ENCODE data around the gene GHRL. TPM values are rescaled to one million over a fixed set of nuclear protein-coding genes. Genes with fewer than 3 reads are reported as not detected.

The GHRL gene
- total RNA-seq, 1 experiment from 2014 or later: not detected

DNA sequence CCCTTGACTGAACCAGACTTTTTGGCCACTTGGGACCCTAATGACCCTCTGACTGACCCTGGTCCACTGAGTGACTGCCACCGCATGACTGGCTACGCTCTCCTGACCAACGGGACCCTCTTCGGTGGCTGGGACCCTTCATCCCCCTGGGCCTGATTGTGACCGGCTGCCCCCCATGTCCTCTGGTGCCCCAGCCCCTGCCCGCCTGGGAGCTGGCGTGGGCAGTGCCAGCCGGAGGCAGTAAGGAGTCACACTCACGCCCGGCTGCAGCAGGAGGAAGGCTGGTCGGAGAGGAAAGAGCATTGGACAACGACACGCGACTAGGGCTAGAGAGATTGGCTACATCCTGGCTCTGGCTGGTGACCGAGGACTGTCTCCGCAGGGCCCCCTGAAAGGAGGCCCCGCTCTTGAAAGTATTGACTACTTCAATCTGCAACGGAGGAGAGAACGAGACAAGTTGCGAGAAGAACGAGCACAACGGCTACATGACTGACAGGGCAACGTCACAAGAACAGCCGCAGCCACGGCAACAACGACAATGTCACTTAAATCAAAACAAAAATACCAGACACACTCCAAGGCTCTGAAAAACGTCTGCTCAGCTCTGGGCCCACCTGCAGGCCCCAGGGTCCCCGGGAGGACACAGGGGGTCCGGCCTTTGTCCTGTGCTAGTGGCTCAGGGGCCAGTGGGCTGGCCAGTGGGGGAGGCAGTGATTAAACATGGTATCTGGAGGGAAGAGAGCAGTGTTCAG is 43.3 kb upstream of the GHRL start:
- ChIA-PET CTCF (no interaction called here), POLR2A (no interaction called here), RAD21 (ENCODE audit: low non-redundant PET in 1 of 2, low total read pairs in 2 of 2, uncharacterized antibody in 2 of 2, unreplicated experiment in 2 of 2) (no interaction called here)
- no peaks in the 10 kb centered on the region for H3K9me2 ChIP-seq (ENCODE audit: insufficient read depth)
- H3K36me3 ChIP-seq (ENCODE audit: control insufficient read depth in 1 of 2, insufficient read depth in 2 of 2, low read length in 2 of 2): no peaks in the 10 kb centered on the region
- no peaks in the 10 kb centered on the region for H3K4me1 ChIP-seq (ENCODE audit: control insufficient read depth in 1 of 2, insufficient read depth in 2 of 2, low read length in 2 of 2)
- intact Hi-C loops (cut with micrococcal nuclease): no loop called here
- BruUV-seq (replicated peaks): no TSS peak
- H4K20me1 ChIP-seq (ENCODE audit: insufficient read depth): no peaks in the 10 kb centered on the region
- ATAC-seq (no peak), DNase-seq (ENCODE audit: low read depth, low spot score) (no peak)
- peaks cover 1% of the 10 kb centered on the region; the same call in 1 of the 2 replicates for H3K27me3 ChIP-seq (ENCODE audit: insufficient read depth, low read length)
- H3K4me3 ChIP-seq (replicated peaks in 1 of 2; ENCODE audit: low read depth in 1 of 2, low read length in 2 of 2): no peak overlapping the region
- H3K9me3 ChIP-seq (ENCODE audit: control insufficient read depth in 1 of 2, insufficient read depth in 1 of 2, low read depth in 1 of 2, low read length in 2 of 2): no peaks in the 10 kb centered on the region
- TF ChIP-seq JUND (IDR thresholded peaks at IDR 0.05): no peak
- TF ChIP-seq YY1 (IDR thresholded peaks at IDR 0.05; ENCODE audit: extremely low read depth, insufficient replicate concordance, low read depth, low read length): no peak
- TF ChIP-seq ZNF274 (IDR thresholded peaks at IDR 0.05; ENCODE audit: low read depth, low read length): no peak
- TF ChIP-seq RAD21 (IDR thresholded peaks at IDR 0.05; ENCODE audit: low read depth): no peak
- TF ChIP-seq, protein P1, sequence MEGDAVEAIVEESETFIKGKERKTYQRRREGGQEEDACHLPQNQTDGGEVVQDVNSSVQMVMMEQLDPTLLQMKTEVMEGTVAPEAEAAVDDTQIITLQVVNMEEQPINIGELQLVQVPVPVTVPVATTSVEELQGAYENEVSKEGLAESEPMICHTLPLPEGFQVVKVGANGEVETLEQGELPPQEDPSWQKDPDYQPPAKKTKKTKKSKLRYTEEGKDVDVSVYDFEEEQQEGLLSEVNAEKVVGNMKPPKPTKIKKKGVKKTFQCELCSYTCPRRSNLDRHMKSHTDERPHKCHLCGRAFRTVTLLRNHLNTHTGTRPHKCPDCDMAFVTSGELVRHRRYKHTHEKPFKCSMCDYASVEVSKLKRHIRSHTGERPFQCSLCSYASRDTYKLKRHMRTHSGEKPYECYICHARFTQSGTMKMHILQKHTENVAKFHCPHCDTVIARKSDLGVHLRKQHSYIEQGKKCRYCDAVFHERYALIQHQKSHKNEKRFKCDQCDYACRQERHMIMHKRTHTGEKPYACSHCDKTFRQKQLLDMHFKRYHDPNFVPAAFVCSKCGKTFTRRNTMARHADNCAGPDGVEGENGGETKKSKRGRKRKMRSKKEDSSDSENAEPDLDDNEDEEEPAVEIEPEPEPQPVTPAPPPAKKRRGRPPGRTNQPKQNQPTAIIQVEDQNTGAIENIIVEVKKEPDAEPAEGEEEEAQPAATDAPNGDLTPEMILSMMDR (IDR thresholded peaks at IDR 0.05 in 2 of 3, conservative IDR thresholded peaks at IDR 0.05 in 1 of 3; ENCODE audit: borderline replicate concordance in 1 of 3, insufficient read depth in 1 of 3, low read depth in 2 of 3, low read length in 2 of 3): no peak
- TF ChIP-seq, protein P2, sequence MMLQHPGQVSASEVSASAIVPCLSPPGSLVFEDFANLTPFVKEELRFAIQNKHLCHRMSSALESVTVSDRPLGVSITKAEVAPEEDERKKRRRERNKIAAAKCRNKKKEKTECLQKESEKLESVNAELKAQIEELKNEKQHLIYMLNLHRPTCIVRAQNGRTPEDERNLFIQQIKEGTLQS (IDR thresholded peaks at IDR 0.05): no peak
- H3K27ac ChIP-seq (ENCODE audit: low read depth, low read length): no peak overlapping the region
- H3K9ac ChIP-seq (ENCODE audit: low read length): no peak overlapping the region
- H2AFZ ChIP-seq (ENCODE audit: low read depth, low read length, poor library complexity, severe bottlenecking): no peak overlapping the region
- H3K4me2 ChIP-seq (ENCODE audit: low read length): no peak overlapping the region
- H3K79me2 ChIP-seq (ENCODE audit: insufficient read depth, low read length): no peaks in the 10 kb centered on the region

Data from HCT116 (cell line).